Transverse colon (tissue), 4 donors: ENCODE data around the gene PTGFRN. TPM values are rescaled to one million over a fixed set of nuclear protein-coding genes. Genes with fewer than 3 reads are reported as not detected.

Experiments
- DNase-seq: peaks from one replicate; pipeline ENCODE4 v3.0.0-alpha.2; 2019
- H3K27ac ChIP-seq, 4 donors: fragments of 200-600 bp; sonication (generic); 2 replicates each; pipeline ENCODE4 v1.5.1; 2016 to 2018; ENCODE audit warnings: inconsistent platforms in 4 of 4
- H3K27me3 ChIP-seq: fragments of 200-600 bp; sonication (generic); 2 replicates; pipeline ENCODE4 v1.5.1; 2017; ENCODE audit warnings: inconsistent platforms
- H3K36me3 ChIP-seq, 4 donors: fragments of 200-600 bp; sonication (generic); 2 replicates each; pipeline ENCODE4 v1.5.1; 2017 to 2019; ENCODE audit warnings: inconsistent platforms in 4 of 4
- H3K4me1 ChIP-seq, 4 donors: fragments of 200-600 bp; sonication (generic); 2 replicates each; pipeline ENCODE4 v1.5.1; 2017 to 2020; ENCODE audit warnings: inconsistent platforms in 4 of 4
- H3K4me3 ChIP-seq, 4 donors: fragments of 200-600 bp; sonication (generic); 1 replicate in 1 of 4; 2 replicates in 3 of 4; pipeline versions ENCODE4 v1.5.1 to v1.6.1; 2017 to 2019; ENCODE audit warnings: inconsistent platforms in 4 of 4
- H3K9me3 ChIP-seq, 2 donors: fragments of 200-600 bp; sonication (generic); 2 replicates each; pipeline ENCODE4 v1.5.1; 2017 to 2019; ENCODE audit warnings: inconsistent platforms in 2 of 2
- EP300 ChIP-seq: sonication (generic); formaldehyde crosslinking; IDR thresholded peaks from one replicate; pipeline ENCODE4 v1.6.1; 2017; ENCODE audit warnings: antibody characterized with exemption, low read depth
- POLR2A ChIP-seq: fragments of 450-650 bp; IDR thresholded peaks from one replicate; pipeline ENCODE4 v1.6.1; 2016; ENCODE audit warnings: antibody characterized with exemption, mild to moderate bottlenecking, moderate library complexity
- POLR2AphosphoS5 ChIP-seq, 3 donors: sonication (generic); formaldehyde crosslinking; IDR thresholded peaks; one replicate each; pipeline ENCODE4 v1.6.1; 2016; ENCODE audit warnings: antibody characterized with exemption in 3 of 3
- WGBS, 2 donors: methylation state at CpG; one replicate each; pipeline ENCODE4 v1.1.5; 2018; ENCODE audit warnings: low coverage in 1 of 2; 5-methylcytosine and 5-hydroxymethylcytosine counted together
- in situ Hi-C, 4 donors: fragments of 200-750 bp; cut with MboI; loops; one replicate each; pipeline versions ENCODE4 v1.15.0 to v1.15.1; 2017; ENCODE audit warnings: low sequenced_read_pairs in 3 of 4, low pct_ligation_motif_present in 1 of 4, low pct_unique_long_range_greater_than_20kb in 1 of 4
- intact Hi-C: fragments of 100-400 bp; cut with DNase I; formaldehyde crosslinking; loops from one replicate; pipeline ENCODE4 v1.15.1; 2023; ENCODE audit warnings: low total_unique reads
- total RNA-seq, 4 donors: library from RNA; depleted of rRNA; stranded (reverse); fragments of >200 nt; gene quantifications; one replicate each; pipeline ENCODE4 v1.1.0, GENCODE V29; 2016
- TF ChIP-seq, protein P1 (sequence below), 5 experiments: fragments of 200-600 bp in 3 of 5; fragments of 450-650 bp in 2 of 5; sonication (generic) in 3 of 5; IDR thresholded peaks; 1 replicate in 2 of 5; 2 replicates in 3 of 5; pipeline ENCODE4 v1.5.1; 2016 to 2017; ENCODE audit warnings: antibody characterized with exemption in 5 of 5, inconsistent platforms in 3 of 5, mild to moderate bottlenecking in 2 of 5, moderate library complexity in 1 of 5

The PTGFRN gene
- total RNA-seq, 4 donors from 2014 or later = 39.6 to 98.9 (median 73.9) TPM

DNA sequence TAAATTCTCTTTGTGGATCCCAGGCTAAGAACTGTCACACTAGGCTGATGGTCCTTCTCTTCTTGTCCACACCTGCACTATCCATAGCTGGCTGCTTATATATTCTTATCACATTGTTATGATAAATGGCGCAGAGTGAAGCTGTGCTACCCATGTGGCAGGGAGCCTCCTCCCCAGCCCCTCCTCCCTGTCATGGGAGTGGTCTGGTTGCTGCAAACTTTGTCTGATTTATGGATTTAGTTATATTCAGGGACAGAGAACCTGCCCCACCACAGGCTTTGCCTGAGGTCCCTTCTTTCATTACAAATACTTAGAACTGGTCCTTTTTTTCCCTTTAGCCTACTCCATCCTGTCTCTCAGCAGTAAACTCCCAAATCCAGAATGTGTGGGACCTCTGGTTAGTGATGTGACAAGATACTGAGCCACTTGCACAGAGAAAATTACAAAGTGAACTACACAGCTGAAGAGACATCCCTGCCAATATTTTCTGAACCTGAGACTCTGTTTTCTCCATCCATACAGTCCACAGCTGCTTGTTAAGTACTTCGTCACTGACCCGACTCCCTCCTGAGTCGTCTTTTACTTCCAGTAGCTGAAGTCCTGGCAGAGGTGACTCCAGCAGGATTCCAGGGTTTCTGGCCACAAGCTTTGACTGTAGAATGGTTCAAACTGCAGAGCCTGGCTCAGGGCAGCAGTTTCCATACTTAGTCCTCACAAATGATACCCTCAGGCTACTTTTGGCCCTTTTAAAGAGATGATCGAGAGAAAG lies 37.6 kb downstream of the PTGFRN start:
- H3K36me3 ChIP-seq = peaks cover 0 to 18% (median 6%) of the 10 kb centered on the region in 4 donors
- no peak overlapping the region for H3K4me3 ChIP-seq
- peak overlapping the region; percentile 52 to 84 (median 72) for H3K27ac ChIP-seq
- no peaks in the 10 kb centered on the region for H3K9me3 ChIP-seq
- TF ChIP-seq POLR2A (no peak), EP300 (no peak), POLR2AphosphoS5 (IDR thresholded peaks at IDR 0.05) (no peak)
- TF ChIP-seq, protein P1, sequence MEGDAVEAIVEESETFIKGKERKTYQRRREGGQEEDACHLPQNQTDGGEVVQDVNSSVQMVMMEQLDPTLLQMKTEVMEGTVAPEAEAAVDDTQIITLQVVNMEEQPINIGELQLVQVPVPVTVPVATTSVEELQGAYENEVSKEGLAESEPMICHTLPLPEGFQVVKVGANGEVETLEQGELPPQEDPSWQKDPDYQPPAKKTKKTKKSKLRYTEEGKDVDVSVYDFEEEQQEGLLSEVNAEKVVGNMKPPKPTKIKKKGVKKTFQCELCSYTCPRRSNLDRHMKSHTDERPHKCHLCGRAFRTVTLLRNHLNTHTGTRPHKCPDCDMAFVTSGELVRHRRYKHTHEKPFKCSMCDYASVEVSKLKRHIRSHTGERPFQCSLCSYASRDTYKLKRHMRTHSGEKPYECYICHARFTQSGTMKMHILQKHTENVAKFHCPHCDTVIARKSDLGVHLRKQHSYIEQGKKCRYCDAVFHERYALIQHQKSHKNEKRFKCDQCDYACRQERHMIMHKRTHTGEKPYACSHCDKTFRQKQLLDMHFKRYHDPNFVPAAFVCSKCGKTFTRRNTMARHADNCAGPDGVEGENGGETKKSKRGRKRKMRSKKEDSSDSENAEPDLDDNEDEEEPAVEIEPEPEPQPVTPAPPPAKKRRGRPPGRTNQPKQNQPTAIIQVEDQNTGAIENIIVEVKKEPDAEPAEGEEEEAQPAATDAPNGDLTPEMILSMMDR (IDR thresholded peaks at IDR 0.05) = no peak
- intact Hi-C loops (no loop called here), in situ Hi-C loops (no loop called here)
- no peaks in the 10 kb centered on the region for H3K27me3 ChIP-seq
- no peak for DNase-seq
- WGBS, 2 donors = 65 to 89% methylated on average over 1 to 5 of the region's 5 CpGs
- H3K4me1 ChIP-seq = peaks cover 0 to 15% (median 9%) of the 10 kb centered on the region in 4 donors

DNA sequence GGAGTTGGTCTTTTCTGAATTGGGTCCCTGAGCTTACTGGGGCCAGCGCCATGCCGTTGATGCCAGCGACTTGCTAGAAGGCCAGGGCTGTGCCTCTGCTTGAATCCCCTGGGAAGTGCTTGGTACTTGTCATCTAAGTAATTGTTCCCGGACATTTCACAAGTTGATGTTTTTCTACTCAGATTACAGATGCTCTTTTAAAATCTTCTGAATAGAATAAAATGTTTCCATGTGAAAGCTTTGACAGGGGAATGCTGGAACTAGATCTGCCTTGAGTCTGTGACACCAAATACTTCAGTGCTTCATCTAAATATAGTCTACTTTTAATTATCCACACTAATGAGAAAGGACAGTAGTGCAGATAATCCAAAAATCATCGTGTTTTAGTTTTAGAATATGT lies 38.3 kb downstream of the PTGFRN start:
- no peak for DNase-seq
- no peak for TF ChIP-seq POLR2AphosphoS5 (IDR thresholded peaks at IDR 0.05)
- Histone ChIP-seq H3K36me3 (peaks cover 0 to 17% (median 6%) of the 10 kb centered on the region in 4 donors), H3K27ac (peak overlapping the region; percentile 52 to 84 (median 72)), H3K4me1 (peaks cover 0 to 15% (median 9%) of the 10 kb centered on the region in 4 donors), H3K27me3 (no peaks in the 10 kb centered on the region), H3K9me3 (no peaks in the 10 kb centered on the region), H3K4me3 (no peak overlapping the region)
- intact Hi-C loops = no loop called here
- in situ Hi-C loops = no loop called here
- 75 to 78% methylated on average over 2 to 5 of the region's 5 CpGs for WGBS, 2 donors

DNA sequence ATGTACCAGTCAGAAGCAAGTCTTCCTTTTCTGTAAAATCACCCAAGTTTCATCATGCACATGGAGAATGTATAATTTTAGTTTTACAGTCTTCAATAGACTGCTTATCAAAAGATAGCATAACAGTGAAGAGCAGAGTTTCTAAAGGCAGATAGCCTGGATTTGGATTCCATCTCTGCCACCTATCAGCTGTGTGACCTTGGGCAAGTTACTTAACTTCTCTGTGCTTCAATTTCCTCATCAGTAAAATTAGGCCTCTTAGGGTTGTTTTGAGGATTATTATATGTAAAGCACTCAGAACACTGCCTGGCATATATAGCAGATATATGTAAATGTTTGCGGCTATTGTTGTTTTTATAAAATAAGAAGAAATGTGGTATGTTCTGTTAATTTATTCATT lies 38.9 kb downstream of the PTGFRN start:
- peaks cover 0 to 15% (median 9%) of the 10 kb centered on the region in 4 donors for H3K4me1 ChIP-seq

DNA sequence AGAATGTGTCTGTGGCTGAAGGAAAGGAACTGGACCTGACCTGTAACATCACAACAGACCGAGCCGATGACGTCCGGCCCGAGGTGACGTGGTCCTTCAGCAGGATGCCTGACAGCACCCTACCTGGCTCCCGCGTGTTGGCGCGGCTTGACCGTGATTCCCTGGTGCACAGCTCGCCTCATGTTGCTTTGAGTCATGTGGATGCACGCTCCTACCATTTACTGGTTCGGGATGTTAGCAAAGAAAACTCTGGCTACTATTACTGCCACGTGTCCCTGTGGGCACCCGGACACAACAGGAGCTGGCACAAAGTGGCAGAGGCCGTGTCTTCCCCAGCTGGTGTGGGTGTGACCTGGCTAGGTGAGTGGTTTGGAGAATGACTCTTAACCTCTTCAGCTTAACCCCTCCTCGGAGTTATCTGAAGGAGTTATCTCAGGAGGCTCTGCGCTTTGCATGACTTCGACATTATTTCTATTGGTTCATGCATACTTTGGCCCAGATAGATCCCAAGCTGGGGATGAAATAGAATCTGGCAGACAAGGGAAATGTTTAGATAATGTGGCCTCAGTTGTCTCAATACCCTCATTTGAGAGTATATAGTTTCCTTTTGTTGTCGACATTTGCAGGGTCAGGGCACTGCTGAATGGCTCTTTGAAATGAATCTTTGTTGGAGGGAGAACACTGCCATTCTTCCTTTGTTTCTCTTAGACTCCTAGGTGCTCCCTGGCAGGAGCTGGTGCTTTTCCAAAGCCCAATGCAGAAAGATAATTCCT lies 39.7 kb downstream of the PTGFRN start:
- H3K4me3 ChIP-seq = no peak overlapping the region
- DNase-seq = no peak
- in situ Hi-C loops = no loop called here
- peaks cover 0 to 17% (median 6%) of the 10 kb centered on the region in 4 donors for H3K36me3 ChIP-seq
- H3K4me1 ChIP-seq = peaks cover 0 to 15% (median 9%) of the 10 kb centered on the region in 4 donors
- no peaks in the 10 kb centered on the region for H3K9me3 ChIP-seq
- 87 to 88% methylated on average over 7 to 21 of the region's 21 CpGs for WGBS, 2 donors
- TF ChIP-seq POLR2AphosphoS5 (IDR thresholded peaks at IDR 0.05) = no peak
- TF ChIP-seq, protein P1 (IDR thresholded peaks at IDR 0.05) = no peak
- no peak for TF ChIP-seq EP300
- TF ChIP-seq POLR2A = no peak
- intact Hi-C loops = no loop called here
- H3K27ac ChIP-seq = peak overlapping the region; percentile 70 to 84 (median 74)
- no peaks in the 10 kb centered on the region for H3K27me3 ChIP-seq

More for the DNA sequence above, 38.9 kb downstream of the PTGFRN start:
- no peaks in the 10 kb centered on the region for H3K9me3 ChIP-seq
- in situ Hi-C loops (no loop called here), intact Hi-C loops (no loop called here)
- no peaks in the 10 kb centered on the region for H3K27me3 ChIP-seq
- DNase-seq = no peak
- H3K27ac ChIP-seq = peak overlapping the region; percentile 70 to 84 (median 72)
- no peak overlapping the region for H3K4me3 ChIP-seq
- H3K36me3 ChIP-seq = peaks cover 0 to 17% (median 6%) of the 10 kb centered on the region in 4 donors
- TF ChIP-seq, protein P1 (IDR thresholded peaks at IDR 0.05) = no peak
- TF ChIP-seq POLR2AphosphoS5 (IDR thresholded peaks at IDR 0.05) = no peak
- no peak for TF ChIP-seq POLR2A
- TF ChIP-seq EP300 = no peak
- WGBS, 2 donors = 97 to 100% methylated on average over 1 of the region's 1 CpG
